Measurements from ENCODE around the gene ANXA6.

Gene ANXA6

GRCh38 chr5:151137067-151137825, 20.3 kb downstream of the ANXA6 start:
- peaks cover 60% of the 10 kb centered on the region for H3K36me3 Mint-ChIP-seq (ENCODE audit: low read depth)
- no peak overlapping the region for H3K4me3 Mint-ChIP-seq
- no peaks in the 10 kb centered on the region for H3K27me3 Mint-ChIP-seq (ENCODE audit: low read depth)
- H3K27ac Mint-ChIP-seq, result no peak overlapping the region
- peaks cover 17% of the 10 kb centered on the region for H3K4me1 Mint-ChIP-seq
- H3K9me3 Mint-ChIP-seq, result no peaks in the 10 kb centered on the region
- TF ChIP-seq, protein P1, sequence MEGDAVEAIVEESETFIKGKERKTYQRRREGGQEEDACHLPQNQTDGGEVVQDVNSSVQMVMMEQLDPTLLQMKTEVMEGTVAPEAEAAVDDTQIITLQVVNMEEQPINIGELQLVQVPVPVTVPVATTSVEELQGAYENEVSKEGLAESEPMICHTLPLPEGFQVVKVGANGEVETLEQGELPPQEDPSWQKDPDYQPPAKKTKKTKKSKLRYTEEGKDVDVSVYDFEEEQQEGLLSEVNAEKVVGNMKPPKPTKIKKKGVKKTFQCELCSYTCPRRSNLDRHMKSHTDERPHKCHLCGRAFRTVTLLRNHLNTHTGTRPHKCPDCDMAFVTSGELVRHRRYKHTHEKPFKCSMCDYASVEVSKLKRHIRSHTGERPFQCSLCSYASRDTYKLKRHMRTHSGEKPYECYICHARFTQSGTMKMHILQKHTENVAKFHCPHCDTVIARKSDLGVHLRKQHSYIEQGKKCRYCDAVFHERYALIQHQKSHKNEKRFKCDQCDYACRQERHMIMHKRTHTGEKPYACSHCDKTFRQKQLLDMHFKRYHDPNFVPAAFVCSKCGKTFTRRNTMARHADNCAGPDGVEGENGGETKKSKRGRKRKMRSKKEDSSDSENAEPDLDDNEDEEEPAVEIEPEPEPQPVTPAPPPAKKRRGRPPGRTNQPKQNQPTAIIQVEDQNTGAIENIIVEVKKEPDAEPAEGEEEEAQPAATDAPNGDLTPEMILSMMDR (IDR thresholded peaks at IDR 0.05; ENCODE audit: unreplicated experiment in 3 of 3), result no peak

- H3K4me3 Mint-ChIP-seq, result no peak overlapping the region
- TF ChIP-seq, protein P1 (IDR thresholded peaks at IDR 0.05; ENCODE audit: unreplicated experiment in 3 of 3), result no peak
- H3K4me1 Mint-ChIP-seq, result no peaks in the 10 kb centered on the region
- no peaks in the 10 kb centered on the region for H3K9me3 Mint-ChIP-seq
- no peak overlapping the region for H3K27ac Mint-ChIP-seq
- peaks cover 86% of the 10 kb centered on the region for H3K36me3 Mint-ChIP-seq (ENCODE audit: low read depth)
- no peaks in the 10 kb centered on the region for H3K27me3 Mint-ChIP-seq (ENCODE audit: low read depth)
These were observed 23.4 kb downstream of the ANXA6 start for GRCh38 chr5:151134228-151134627.

GRCh38 chr5:151132963-151133362, 24.6 kb downstream of the ANXA6 start:
- H3K4me3 Mint-ChIP-seq, result no peak overlapping the region
- peaks cover 87% of the 10 kb centered on the region for H3K36me3 Mint-ChIP-seq (ENCODE audit: low read depth)
- H3K4me1 Mint-ChIP-seq, result no peaks in the 10 kb centered on the region
- TF ChIP-seq, protein P1 (IDR thresholded peaks at IDR 0.05; ENCODE audit: unreplicated experiment in 3 of 3), result no peak
- no peak overlapping the region for H3K27ac Mint-ChIP-seq
- no peaks in the 10 kb centered on the region for H3K9me3 Mint-ChIP-seq
- no peaks in the 10 kb centered on the region for H3K27me3 Mint-ChIP-seq (ENCODE audit: low read depth)

DNA sequence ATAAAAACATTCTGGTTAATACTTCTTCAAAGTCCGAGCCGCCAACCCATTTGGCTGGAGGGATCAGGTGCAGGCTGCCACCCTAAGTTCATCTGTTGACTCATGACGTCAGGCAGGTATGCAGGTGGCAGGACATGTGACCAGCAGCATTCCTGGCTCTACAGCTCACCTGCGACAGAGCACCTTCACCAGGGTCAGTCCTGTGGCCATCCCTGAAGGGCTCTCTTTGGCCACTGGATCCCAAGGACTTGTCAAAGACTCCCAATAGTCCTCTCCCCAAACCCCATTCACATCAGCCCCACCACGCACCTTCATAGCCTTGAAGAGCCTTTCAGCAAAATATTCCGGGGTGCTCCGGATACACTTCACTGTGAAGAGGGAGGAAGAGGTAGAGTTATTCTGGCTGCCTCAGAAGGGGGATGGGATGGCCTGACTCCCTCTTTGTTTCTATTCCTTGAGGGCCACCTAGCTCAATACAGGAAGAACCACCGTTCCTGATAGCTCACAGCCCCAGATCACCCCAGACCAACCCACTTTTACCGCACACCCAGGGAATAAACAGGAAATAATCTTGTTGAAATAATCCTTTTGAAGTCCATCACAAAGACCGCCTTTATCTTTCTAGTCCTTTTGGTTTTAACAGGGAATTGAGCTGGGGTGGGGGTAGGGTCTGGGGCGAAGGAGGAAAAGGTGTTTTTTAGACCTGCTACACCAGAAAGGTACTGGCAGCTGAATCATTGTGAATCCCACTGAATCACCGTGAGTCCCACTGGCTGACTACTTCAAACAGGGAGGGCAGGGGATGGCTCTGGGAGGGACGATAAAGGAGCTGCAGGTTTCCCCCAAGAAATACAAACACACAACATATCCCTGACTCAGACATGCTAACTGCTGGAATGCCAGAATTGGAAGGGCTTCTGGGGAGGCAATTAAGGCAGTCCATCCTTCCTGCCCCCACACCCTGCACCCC, 26.4 kb downstream of the ANXA6 start:
- TF ChIP-seq, protein P1 (IDR thresholded peaks at IDR 0.05; ENCODE audit: unreplicated experiment in 3 of 3), result no peak
- H3K4me3 Mint-ChIP-seq, result no peak overlapping the region
- H3K27me3 Mint-ChIP-seq (ENCODE audit: low read depth), result no peaks in the 10 kb centered on the region
- H3K27ac Mint-ChIP-seq, result no peak overlapping the region
- H3K9me3 Mint-ChIP-seq, result no peaks in the 10 kb centered on the region
- H3K4me1 Mint-ChIP-seq, result peaks cover 7% of the 10 kb centered on the region
- peaks cover 79% of the 10 kb centered on the region for H3K36me3 Mint-ChIP-seq (ENCODE audit: low read depth)

GRCh38 chr5:151130235-151130921, 27.2 kb downstream of the ANXA6 start:
- Mint-ChIP-seq H3K9me3 (no peaks in the 10 kb centered on the region), H3K27me3 (ENCODE audit: low read depth) (no peaks in the 10 kb centered on the region), H3K27ac (no peak overlapping the region), H3K4me1 (peaks cover 7% of the 10 kb centered on the region), H3K4me3 (no peak overlapping the region), H3K36me3 (ENCODE audit: low read depth) (peaks cover 82% of the 10 kb centered on the region)
- TF ChIP-seq, protein P1 (IDR thresholded peaks at IDR 0.05; ENCODE audit: unreplicated experiment in 3 of 3), result no peak

Data from nephron (organoid).